K562 (cell line): ENCODE results near the gene WIPF3.

Source experiments
- DPF2 ChIP-seq: fragments of 450-650 bp; IDR thresholded peaks from 2 replicates; pipeline ENCODE4 v1.6.1; 2016
- TBP ChIP-seq: optimal IDR thresholded peaks from 2 replicates; pipeline ENCODE3; 2011; ENCODE audit warnings: low read depth, low read length, improper control_type of control experiment
- ZKSCAN8 ChIP-seq: fragments of 200-800 bp; sonication (Bioruptor generic); IDR thresholded peaks from 2 replicates; pipeline ENCODE4 v1.6.1; 2016; ENCODE audit warnings: missing genetic modification characterization, missing compliant biosample characterization
- TF ChIP-seq, protein P1 (sequence below), 3 experiments: IDR thresholded peaks in 2 of 3; conservative IDR thresholded peaks in 1 of 3; 2 replicates each; pipeline ENCODE4 v1.5.1; 2011 to 2012; ENCODE audit warnings: low read length in 3 of 3, mild to moderate bottlenecking in 3 of 3, control low read depth in 2 of 3, improper control_type of control experiment in 1 of 3, inconsistent platforms in 1 of 3, low read depth in 1 of 3, mixed read lengths in 1 of 3, moderate library complexity in 1 of 3; ENCODE audit not compliant: insufficient read depth in 2 of 3
- TF ChIP-seq, protein P2 (sequence below): IDR thresholded peaks from 3 replicates; pipeline ENCODE4 v1.6.1; 2011; ENCODE audit warnings: borderline replicate concordance, mild to moderate bottlenecking, moderate library complexity; ENCODE audit not compliant: insufficient read length; ENCODE audit errors: extremely low read depth
- TF ChIP-seq, protein P3 (sequence below): fragments of 250-450 bp; sonication (Bioruptor Pico); IDR thresholded peaks from 2 replicates; pipeline ENCODE4 v1.8.0; 2022; ENCODE audit warnings: inconsistent platforms

DNA sequence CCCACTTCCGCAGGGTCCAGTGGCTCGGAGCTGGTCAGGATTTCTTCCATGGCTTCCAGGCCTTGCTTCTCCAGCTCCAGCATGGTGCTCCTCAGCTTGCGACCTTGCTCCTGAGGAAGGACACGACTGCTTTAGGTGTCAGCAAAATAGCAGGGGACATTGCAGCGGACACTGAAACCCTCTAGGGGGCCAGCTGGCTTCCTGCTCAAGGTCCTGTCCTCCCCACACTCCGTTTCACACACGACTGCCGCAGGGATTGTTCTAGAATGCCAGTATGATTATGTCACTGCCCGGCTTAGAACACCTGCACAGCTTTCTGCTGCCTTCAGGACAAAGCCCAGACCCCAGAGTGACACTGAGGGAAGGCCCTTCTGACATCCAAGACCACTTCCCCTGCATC is 117.7 kb downstream of the WIPF3 start:
- TF ChIP-seq, protein P1, sequence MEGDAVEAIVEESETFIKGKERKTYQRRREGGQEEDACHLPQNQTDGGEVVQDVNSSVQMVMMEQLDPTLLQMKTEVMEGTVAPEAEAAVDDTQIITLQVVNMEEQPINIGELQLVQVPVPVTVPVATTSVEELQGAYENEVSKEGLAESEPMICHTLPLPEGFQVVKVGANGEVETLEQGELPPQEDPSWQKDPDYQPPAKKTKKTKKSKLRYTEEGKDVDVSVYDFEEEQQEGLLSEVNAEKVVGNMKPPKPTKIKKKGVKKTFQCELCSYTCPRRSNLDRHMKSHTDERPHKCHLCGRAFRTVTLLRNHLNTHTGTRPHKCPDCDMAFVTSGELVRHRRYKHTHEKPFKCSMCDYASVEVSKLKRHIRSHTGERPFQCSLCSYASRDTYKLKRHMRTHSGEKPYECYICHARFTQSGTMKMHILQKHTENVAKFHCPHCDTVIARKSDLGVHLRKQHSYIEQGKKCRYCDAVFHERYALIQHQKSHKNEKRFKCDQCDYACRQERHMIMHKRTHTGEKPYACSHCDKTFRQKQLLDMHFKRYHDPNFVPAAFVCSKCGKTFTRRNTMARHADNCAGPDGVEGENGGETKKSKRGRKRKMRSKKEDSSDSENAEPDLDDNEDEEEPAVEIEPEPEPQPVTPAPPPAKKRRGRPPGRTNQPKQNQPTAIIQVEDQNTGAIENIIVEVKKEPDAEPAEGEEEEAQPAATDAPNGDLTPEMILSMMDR (IDR thresholded peaks at IDR 0.05 in 2 of 3, conservative IDR thresholded peaks at IDR 0.05 in 1 of 3; ENCODE audit: insufficient read depth in 2 of 3, low read depth in 1 of 3, low read length in 3 of 3) = peak; percentile 43 to 52 (median 44); a peak in 4 of 6 replicates
- no peak for TF ChIP-seq ZKSCAN8
- TF ChIP-seq TBP = no peak
- TF ChIP-seq, protein P2, sequence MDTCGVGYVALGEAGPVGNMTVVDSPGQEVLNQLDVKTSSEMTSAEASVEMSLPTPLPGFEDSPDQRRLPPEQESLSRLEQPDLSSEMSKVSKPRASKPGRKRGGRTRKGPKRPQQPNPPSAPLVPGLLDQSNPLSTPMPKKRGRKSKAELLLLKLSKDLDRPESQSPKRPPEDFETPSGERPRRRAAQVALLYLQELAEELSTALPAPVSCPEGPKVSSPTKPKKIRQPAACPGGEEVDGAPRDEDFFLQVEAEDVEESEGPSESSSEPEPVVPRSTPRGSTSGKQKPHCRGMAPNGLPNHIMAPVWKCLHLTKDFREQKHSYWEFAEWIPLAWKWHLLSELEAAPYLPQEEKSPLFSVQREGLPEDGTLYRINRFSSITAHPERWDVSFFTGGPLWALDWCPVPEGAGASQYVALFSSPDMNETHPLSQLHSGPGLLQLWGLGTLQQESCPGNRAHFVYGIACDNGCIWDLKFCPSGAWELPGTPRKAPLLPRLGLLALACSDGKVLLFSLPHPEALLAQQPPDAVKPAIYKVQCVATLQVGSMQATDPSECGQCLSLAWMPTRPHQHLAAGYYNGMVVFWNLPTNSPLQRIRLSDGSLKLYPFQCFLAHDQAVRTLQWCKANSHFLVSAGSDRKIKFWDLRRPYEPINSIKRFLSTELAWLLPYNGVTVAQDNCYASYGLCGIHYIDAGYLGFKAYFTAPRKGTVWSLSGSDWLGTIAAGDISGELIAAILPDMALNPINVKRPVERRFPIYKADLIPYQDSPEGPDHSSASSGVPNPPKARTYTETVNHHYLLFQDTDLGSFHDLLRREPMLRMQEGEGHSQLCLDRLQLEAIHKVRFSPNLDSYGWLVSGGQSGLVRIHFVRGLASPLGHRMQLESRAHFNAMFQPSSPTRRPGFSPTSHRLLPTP = no peak
- no peak for TF ChIP-seq DPF2
- TF ChIP-seq, protein P3, sequence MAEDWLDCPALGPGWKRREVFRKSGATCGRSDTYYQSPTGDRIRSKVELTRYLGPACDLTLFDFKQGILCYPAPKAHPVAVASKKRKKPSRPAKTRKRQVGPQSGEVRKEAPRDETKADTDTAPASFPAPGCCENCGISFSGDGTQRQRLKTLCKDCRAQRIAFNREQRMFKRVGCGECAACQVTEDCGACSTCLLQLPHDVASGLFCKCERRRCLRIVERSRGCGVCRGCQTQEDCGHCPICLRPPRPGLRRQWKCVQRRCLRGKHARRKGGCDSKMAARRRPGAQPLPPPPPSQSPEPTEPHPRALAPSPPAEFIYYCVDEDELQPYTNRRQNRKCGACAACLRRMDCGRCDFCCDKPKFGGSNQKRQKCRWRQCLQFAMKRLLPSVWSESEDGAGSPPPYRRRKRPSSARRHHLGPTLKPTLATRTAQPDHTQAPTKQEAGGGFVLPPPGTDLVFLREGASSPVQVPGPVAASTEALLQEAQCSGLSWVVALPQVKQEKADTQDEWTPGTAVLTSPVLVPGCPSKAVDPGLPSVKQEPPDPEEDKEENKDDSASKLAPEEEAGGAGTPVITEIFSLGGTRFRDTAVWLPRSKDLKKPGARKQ (CRISPR knock-in tag) = no peak
